ENCODE data around the gene S100P. TPM values are rescaled to one million over a fixed set of nuclear protein-coding genes. Genes with fewer than 3 reads are reported as not detected.

The S100P gene
- total and polyA plus RNA-seq, 2 of the 4 experiments (the other 2 are of a cell fraction) = not detected

GRCh38 chr4:6716018-6716911 is 22.6 kb downstream of the S100P start, which contains the start of gene BLOC1S4:
BLOC1S4 (plus strand) TSS chr4:6716174; CDS start chr4:6716210, 36 bp downstream.
- no peak within 1 kb of the TSS for H2BK20ac ChIP-seq (ENCODE audit: low read depth, low read length)
- dilution Hi-C loops (cut with HindIII; ENCODE audit: low sequenced_read_pairs, unreplicated experiment) = no loop called here
- POLR2A ChIA-PET (ENCODE audit: unreplicated experiment) = interaction anchor here (0.7 to 1.2 kb wide), 2 partner anchors 43 to 188 kb away, joined by 4 to 5 read pairs; a partner anchor contains a TSS
- CTCF ChIA-PET = interaction anchor here (0.9 to 1.2 kb wide), 2 partner anchors 12 to 354 kb away, joined by 3 read pairs; no protein-coding TSS in a partner anchor
- peak within 1 kb of the TSS; percentile 87 for H3K4me3 ChIP-seq (ENCODE audit: insufficient read depth, low read depth, low read length)
- H3K9ac ChIP-seq (ENCODE audit: low read depth, low read length) = peak within 1 kb of the TSS; percentile 89
- BruUV-seq (replicated peaks) = no TSS peak
- no peaks in the 10 kb centered on the region for H3K4me1 ChIP-seq (ENCODE audit: control insufficient read depth, insufficient read depth, low read length)
- H3K36me3 ChIP-seq (ENCODE audit: control insufficient read depth, insufficient read depth, low read length) = no peaks in the 10 kb centered on the region
- peak within 1 kb of the TSS; percentile 79 for H4K5ac ChIP-seq (ENCODE audit: low read depth, low read length)
- WGBS, 2 experiments (ENCODE audit: extremely low coverage in 2 of 2, insufficient read length in 1 of 2) = 1% methylated on average over 67 of the region's 109 CpGs; no CpG with 5 or more reads in 1 of the 2 experiments
- peaks cover 0 to 19% of the 10 kb centered on the region in 2 experiments; a peak in 2 of 4 replicates for H3K79me1 ChIP-seq (ENCODE audit: low read depth in 1 of 2, low read length in 2 of 2)
- no peaks in the 10 kb centered on the region for H3K9me1 ChIP-seq (ENCODE audit: insufficient read depth, low read length)
- DNase-seq (peak; percentile 92), ATAC-seq (ENCODE audit: low read depth) (peak; percentile 83)
- peak within 1 kb of the TSS; percentile 74 for H2AK5ac ChIP-seq (ENCODE audit: low read depth, low read length)
- intact Hi-C loops (cut with micrococcal nuclease) = loop anchor here (2.0 kb wide), 1 partner anchor 75 kb away; the partner anchor contains the start of gene MRFAP1
- H3K18ac ChIP-seq (ENCODE audit: low read depth, low read length) = peak within 1 kb of the TSS; percentile 21
- peak within 1 kb of the TSS; percentile 62; the same call in 1 of the 2 replicates for H4K91ac ChIP-seq (ENCODE audit: insufficient read depth, low read depth, low read length)
- H3K9me3 ChIP-seq (ENCODE audit: control insufficient read depth, insufficient read depth, low read length) = no peaks in the 10 kb centered on the region
- no peaks in the 10 kb centered on the region for H3K27me3 ChIP-seq (ENCODE audit: control insufficient read depth, insufficient read depth, low read length)
- H3K27ac ChIP-seq (ENCODE audit: insufficient read depth, low read length) = peak within 1 kb of the TSS; percentile 88
- H2BK15ac ChIP-seq (ENCODE audit: low read depth, low read length) = peak within 1 kb of the TSS; percentile 4; the same call in 1 of the 3 replicates
- H2BK5ac ChIP-seq (ENCODE audit: low read depth, low read length, poor library complexity, severe bottlenecking) = peak within 1 kb of the TSS; percentile 79
- peaks cover 6% of the 10 kb centered on the region; the same call in 1 of the 2 replicates for H4K20me1 ChIP-seq (ENCODE audit: insufficient read depth, low read length)
- in situ Hi-C loops (cut with MboI; ENCODE audit: low sequenced_read_pairs) = no loop called here
- peak within 1 kb of the TSS; percentile 79 for H3K4ac ChIP-seq (ENCODE audit: low read depth, low read length)
- peak within 1 kb of the TSS; percentile 68 for H3K23ac ChIP-seq (ENCODE audit: low read depth, low read length)
- H3K56ac ChIP-seq (ENCODE audit: extremely low read depth, insufficient read depth, low read length) = peak within 1 kb of the TSS; percentile 47
- H2AK9ac ChIP-seq (replicated peaks; ENCODE audit: low read depth, low read length, poor library complexity) = peak within 1 kb of the TSS; percentile 95
- H2BK120ac ChIP-seq (ENCODE audit: low read depth, low read length) = no peak within 1 kb of the TSS
- H4K8ac ChIP-seq (ENCODE audit: low read depth in 2 of 2, low read length in 2 of 2) = peak within 1 kb of the TSS; percentile 87 to 95
- H3K4me2 ChIP-seq (ENCODE audit: low read depth, low read length) = peak within 1 kb of the TSS; percentile 99
- H3K14ac ChIP-seq (replicated peaks; ENCODE audit: low read depth, low read length) = peak within 1 kb of the TSS; percentile 90
- peak within 1 kb of the TSS; percentile 94 for H2AFZ ChIP-seq (replicated peaks; ENCODE audit: low read length, poor library complexity)
- TF ChIP-seq USF2 (IDR thresholded peaks at IDR 0.05; ENCODE audit: low read depth, low read length) (no peak), CHD1 (IDR thresholded peaks at IDR 0.05; ENCODE audit: low read depth, low read length) (peak; percentile 64; the same call in 1 of the 2 replicates), MXI1 (IDR thresholded peaks at IDR 0.05; ENCODE audit: borderline replicate concordance, low read depth, low read length) (0 out of 2 replicates have a peak, but pooled peaks have one; percentile 30), POLR2A (IDR thresholded peaks at IDR 0.05; ENCODE audit: low read depth, low read length) (peak; percentile 66; the same call in 1 of the 2 replicates), RAD21 (IDR thresholded peaks at IDR 0.05; ENCODE audit: low read length) (no peak), RFX5 (IDR thresholded peaks at IDR 0.05; ENCODE audit: low read depth, low read length) (no peak), RCOR1 (IDR thresholded peaks at IDR 0.05; ENCODE audit: insufficient replicate concordance, low read length) (no peak), CTCF (conservative IDR thresholded peaks at IDR 0.05; ENCODE audit: low read depth, low read length) (0 out of 2 replicates have a peak, but pooled peaks have one; percentile 14), ELK1 (IDR thresholded peaks at IDR 0.05; ENCODE audit: borderline replicate concordance, low read depth, low read length) (no peak), SMC3 (IDR thresholded peaks at IDR 0.05; ENCODE audit: low read depth, low read length) (peak; percentile 15; the same call in 1 of the 2 replicates), FOS (IDR thresholded peaks at IDR 0.05; ENCODE audit: low read depth, low read length) (no peak), BHLHE40 (IDR thresholded peaks at IDR 0.05; ENCODE audit: low read depth, low read length) (peak; percentile 53; the same call in 1 of the 2 replicates)
